ENCODE measurements around the gene PCLO. TPM values are rescaled to one million over a fixed set of nuclear protein-coding genes. Genes with fewer than 3 reads are reported as not detected.
"Not testable (repeated sequence)": the region's sequence is repeated elsewhere in the genome, so short reads cannot be mapped to it uniquely, and the experiment has no call there.

PCLO gene
- total RNA-seq, 1 donor from 2014 or later, result 0.98 TPM

- DNase-seq (ENCODE audit: low spot score) (no peak), ATAC-seq (no peak)
- intact Hi-C loops (cut with DNase I), result no loop called here
Measured at GRCh38 chr7:82715344-82715743, 447.3 kb downstream of the PCLO start.

DNA sequence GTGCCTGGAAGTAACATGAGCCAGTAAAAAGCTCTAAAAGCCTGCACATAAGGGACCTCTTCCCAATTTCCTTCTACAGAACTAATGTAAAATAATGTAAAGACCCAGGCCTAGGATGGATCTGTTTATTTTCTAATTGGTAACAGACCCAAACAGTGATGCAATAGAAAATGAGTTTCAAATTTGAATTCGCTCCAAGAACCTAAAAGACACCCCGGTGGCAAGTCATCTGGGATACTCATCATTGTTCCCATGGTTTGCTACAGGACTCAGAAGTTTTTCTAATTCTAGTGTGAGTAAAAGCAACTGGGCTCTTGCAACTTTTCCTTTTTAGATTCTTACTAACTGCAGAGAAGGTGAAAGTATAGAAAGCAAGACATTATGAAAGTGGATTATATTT, 447.8 kb downstream of the PCLO start:
- DNase-seq (ENCODE audit: low spot score), result no peak
- no peak for ATAC-seq
- intact Hi-C loops (cut with DNase I), result no loop called here

DNA sequence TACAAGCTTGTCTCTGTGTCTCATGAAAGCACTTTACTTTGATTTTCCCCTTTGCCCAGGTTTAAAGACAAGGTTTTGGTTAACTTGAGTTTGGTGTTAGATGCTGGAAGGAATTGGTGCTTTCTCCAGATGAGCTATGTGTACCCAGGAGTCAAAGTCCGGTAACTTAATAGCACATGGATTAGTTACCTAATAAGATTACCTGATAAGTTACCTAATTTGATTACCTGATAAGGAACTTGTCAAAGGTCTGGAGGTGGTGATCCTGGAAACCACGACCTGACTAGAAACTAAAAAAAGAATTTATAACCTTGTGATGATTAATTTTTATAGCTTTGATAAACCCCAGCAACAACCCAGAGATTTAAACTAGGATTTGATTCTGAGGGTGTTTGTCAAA, 449.2 kb downstream of the PCLO start:
- intact Hi-C loops (cut with DNase I), result no loop called here
- ATAC-seq (no peak), DNase-seq (ENCODE audit: low spot score) (no peak)

DNA sequence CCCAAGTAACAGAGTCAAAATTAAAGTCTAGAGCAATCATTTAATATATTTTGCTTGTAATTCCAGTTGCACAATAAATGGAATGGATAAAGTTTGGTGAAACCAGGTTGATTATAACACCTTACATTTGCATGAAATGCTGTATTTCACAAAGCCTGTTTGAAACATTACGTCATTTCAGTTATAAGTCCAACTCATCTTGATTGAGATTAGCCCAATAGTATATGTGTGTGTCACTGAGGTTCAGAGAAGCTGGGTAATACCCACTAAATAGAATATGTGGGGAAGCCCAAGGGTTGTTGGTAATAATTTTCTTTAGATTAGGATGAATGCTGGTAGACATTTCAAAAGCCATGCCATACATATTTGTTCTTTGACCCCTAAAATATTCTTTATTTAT, 456.3 kb downstream of the PCLO start:
- DNase-seq (ENCODE audit: low spot score); ATAC-seq; intact Hi-C loops (cut with DNase I): not testable (repeated sequence)

- DNase-seq (ENCODE audit: low spot score) (no peak), ATAC-seq (no peak)
- intact Hi-C loops (cut with DNase I), result no loop called here
Measured at GRCh38 chr7:82705517-82706260, 457.0 kb downstream of the PCLO start.

DNA sequence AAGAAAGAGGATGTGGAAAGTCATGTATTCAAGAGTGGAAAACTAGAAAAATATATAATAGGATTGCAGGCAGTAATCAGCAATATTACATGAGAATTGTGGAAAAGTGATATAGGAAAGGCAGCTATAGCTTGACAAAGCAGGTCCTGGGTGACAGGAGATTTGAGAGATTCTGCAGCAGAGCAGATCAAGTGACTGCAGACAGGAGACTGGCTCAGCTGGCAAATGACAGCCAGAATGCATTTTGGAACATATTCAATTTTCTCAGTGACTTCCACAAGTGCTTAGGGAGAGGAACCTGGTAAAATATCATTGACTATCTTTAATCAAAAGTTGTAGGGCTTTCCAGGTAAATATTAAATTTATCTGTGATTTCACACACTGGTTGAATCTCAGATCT, 458.6 kb downstream of the PCLO start:
- ATAC-seq (no peak), DNase-seq (ENCODE audit: low spot score) (no peak)
- intact Hi-C loops (cut with DNase I), result no loop called here
